Thyroid gland (tissue), 4 donors: Measurements from ENCODE around the gene KIRREL3. TPM values are rescaled to one million over a fixed set of nuclear protein-coding genes. Genes with fewer than 3 reads are reported as not detected.

ENCODE experiments used
- DNase-seq, 2 donors: peaks; one replicate each; pipeline ENCODE4 v3.0.0-alpha.2; 2019
- H3K27ac ChIP-seq, 3 donors: fragments of 200-600 bp; sonication (generic); 1 replicate in 2 of 3; 2 replicates in 1 of 3; pipeline ENCODE4 v1.5.1; 2016 to 2019; ENCODE audit warnings: mild to moderate bottlenecking in 1 of 3, moderate library complexity in 1 of 3
- H3K27me3 ChIP-seq: fragments of 200-600 bp; sonication (generic); one replicate; pipeline ENCODE4 v1.5.1; 2019
- H3K36me3 ChIP-seq, 2 donors: fragments of 200-600 bp; sonication (generic); one replicate each; pipeline ENCODE4 v1.5.1; 2016 to 2019
- H3K4me1 ChIP-seq, 2 donors: fragments of 200-600 bp; sonication (generic); one replicate each; pipeline ENCODE4 v1.5.1; 2017 to 2019
- H3K4me3 ChIP-seq, 3 donors: fragments of 200-600 bp; sonication (generic); replicated peaks in 1 of 3; 1 replicate in 2 of 3; 2 replicates in 1 of 3; pipeline ENCODE4 v1.5.1; 2016; ENCODE audit warnings: mild to moderate bottlenecking in 1 of 3
- H3K9me3 ChIP-seq: fragments of 200-600 bp; sonication (generic); one replicate; pipeline ENCODE4 v1.5.1; 2017
- CTCF ChIP-seq, 6 experiments: fragments of 200-600 bp in 3 of 6; fragments of 450-650 bp in 3 of 6; sonication (generic) in 3 of 6; IDR thresholded peaks; one replicate each; pipeline ENCODE4 v1.5.1; 2016 to 2019; ENCODE audit warnings: antibody characterized with exemption in 6 of 6, mild to moderate bottlenecking in 2 of 6, inconsistent platforms in 1 of 6, moderate library complexity in 1 of 6
- POLR2A ChIP-seq, 2 donors: fragments of 450-650 bp; IDR thresholded peaks; one replicate each; pipeline ENCODE4 v1.6.1; 2017; ENCODE audit warnings: antibody characterized with exemption in 2 of 2, mild to moderate bottlenecking in 2 of 2, moderate library complexity in 1 of 2
- WGBS, 2 donors: methylation state at CpG; one replicate each; pipeline ENCODE4 v1.1.5; 2017; 5-methylcytosine and 5-hydroxymethylcytosine counted together
- intact Hi-C: fragments of 100-400 bp; cut with DNase I; formaldehyde crosslinking; loops from one replicate; pipeline ENCODE4 v1.15.1; 2023
- total RNA-seq, 4 donors: library from RNA; depleted of rRNA; stranded (reverse); fragments of >200 nt; gene quantifications; one replicate each; pipeline ENCODE4 v1.2.3, GENCODE V29; 2016

The KIRREL3 gene
- total RNA-seq, 4 donors from 2014 or later, result 0.78 TPM; not detected in 3

DNA sequence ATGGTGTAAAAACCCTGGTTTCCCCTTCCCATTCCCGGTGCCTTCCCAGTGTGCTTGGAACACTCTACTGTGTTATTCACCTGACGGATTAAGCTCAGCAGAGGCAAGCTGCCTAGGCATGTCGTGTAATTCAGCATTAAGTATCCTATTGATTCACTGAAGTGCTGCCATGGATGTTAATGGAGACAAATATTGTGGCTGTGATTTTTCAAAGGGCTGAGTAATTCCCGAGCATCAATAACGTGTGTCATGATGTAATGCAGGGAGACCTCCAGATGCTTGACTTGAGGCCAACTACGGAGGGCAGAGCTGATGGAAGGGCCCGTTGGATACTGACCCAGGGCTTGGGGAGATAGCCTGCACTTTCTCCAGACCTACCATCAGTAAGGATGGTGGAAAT, 376.1 kb downstream of the KIRREL3 start:
- WGBS, 2 donors, result 66 to 86% methylated on average over 7 of the region's 7 CpGs
- H3K4me3 ChIP-seq, result no peak overlapping the region
- H3K9me3 ChIP-seq, result no peaks in the 10 kb centered on the region

GRCh38 chr11:126619516-126619915, 381.1 kb downstream of the KIRREL3 start:
- no peak for TF ChIP-seq CTCF (IDR thresholded peaks at IDR 0.05)
- no peak for TF ChIP-seq POLR2A (IDR thresholded peaks at IDR 0.05)
- no peaks in the 10 kb centered on the region for H3K36me3 ChIP-seq
- intact Hi-C loops, result no loop called here
- DNase-seq, result no peak
- no peaks in the 10 kb centered on the region for H3K9me3 ChIP-seq
- no peak overlapping the region for H3K4me3 ChIP-seq
- H3K27me3 ChIP-seq, result no peaks in the 10 kb centered on the region
- WGBS, 2 donors, result 83 to 88% methylated on average over 3 of the region's 3 CpGs
- H3K4me1 ChIP-seq, result no peaks in the 10 kb centered on the region
- H3K27ac ChIP-seq, result no peak overlapping the region

More for the DNA sequence above, 376.1 kb downstream of the KIRREL3 start:
- TF ChIP-seq CTCF (IDR thresholded peaks at IDR 0.05) (no peak), POLR2A (IDR thresholded peaks at IDR 0.05) (no peak)
- intact Hi-C loops, result no loop called here
- no peak overlapping the region for H3K27ac ChIP-seq
- H3K36me3 ChIP-seq, result no peaks in the 10 kb centered on the region
- H3K4me1 ChIP-seq, result no peaks in the 10 kb centered on the region
- no peaks in the 10 kb centered on the region for H3K27me3 ChIP-seq
- no peak for DNase-seq

DNA sequence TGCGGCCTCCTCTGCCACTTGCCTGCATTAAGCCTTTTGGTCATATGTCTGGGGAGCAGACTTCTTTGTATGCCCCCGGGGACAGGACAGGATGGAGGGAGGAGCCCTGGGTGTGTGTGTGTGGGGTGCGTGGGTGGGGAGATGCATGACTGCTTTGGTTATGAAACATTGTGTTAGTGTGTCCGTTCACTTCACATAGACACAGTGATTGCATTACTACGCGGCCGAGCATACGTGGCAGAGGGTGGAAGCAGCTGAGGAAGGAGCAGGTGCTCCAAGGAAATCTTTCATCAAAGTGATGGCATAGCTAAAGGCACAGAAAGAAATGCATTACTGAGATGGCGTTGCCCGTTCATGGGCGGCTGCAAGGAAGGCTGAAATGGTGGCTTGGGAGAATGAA, 384.7 kb downstream of the KIRREL3 start:
- Histone ChIP-seq H3K27me3 (no peaks in the 10 kb centered on the region), H3K4me1 (no peaks in the 10 kb centered on the region), H3K9me3 (no peaks in the 10 kb centered on the region), H3K36me3 (no peaks in the 10 kb centered on the region), H3K27ac (no peak overlapping the region), H3K4me3 (no peak overlapping the region)
- DNase-seq, result no peak
- WGBS, 2 donors, result 92% methylated on average over 11 of the region's 11 CpGs
- intact Hi-C loops, result no loop called here
- TF ChIP-seq CTCF (IDR thresholded peaks at IDR 0.05) (no peak), POLR2A (IDR thresholded peaks at IDR 0.05) (no peak)

DNA sequence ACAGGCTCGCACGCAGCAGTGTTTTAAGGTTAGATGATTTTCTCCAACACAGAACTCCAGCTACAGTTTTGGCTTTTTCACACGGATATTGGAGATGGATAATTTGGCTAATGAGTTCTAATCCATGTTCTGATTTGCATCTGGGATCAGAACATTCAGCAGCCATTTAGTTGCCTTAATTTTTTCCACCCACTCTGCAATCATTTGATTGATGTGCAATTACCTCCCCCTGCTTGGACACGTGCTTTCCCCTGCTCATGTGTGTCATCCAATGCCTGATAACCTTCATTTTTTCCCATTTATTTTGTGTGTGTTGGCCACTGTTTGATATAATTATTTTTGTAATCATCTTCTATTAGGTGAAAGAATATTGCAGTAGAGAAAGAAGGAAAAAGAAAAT, 387.3 kb downstream of the KIRREL3 start:
- 84 to 87% methylated on average over 4 of the region's 4 CpGs for whole genome bisulfite sequencing, 2 donors
- TF ChIP-seq CTCF (IDR thresholded peaks at IDR 0.05) (no peak), POLR2A (IDR thresholded peaks at IDR 0.05) (no peak)
- Histone ChIP-seq H3K36me3 (no peaks in the 10 kb centered on the region), H3K9me3 (no peaks in the 10 kb centered on the region), H3K4me3 (no peak overlapping the region), H3K27ac (no peak overlapping the region), H3K4me1 (no peaks in the 10 kb centered on the region), H3K27me3 (no peaks in the 10 kb centered on the region)
- intact Hi-C loops, result no loop called here
- DNase-seq, result no peak

DNA sequence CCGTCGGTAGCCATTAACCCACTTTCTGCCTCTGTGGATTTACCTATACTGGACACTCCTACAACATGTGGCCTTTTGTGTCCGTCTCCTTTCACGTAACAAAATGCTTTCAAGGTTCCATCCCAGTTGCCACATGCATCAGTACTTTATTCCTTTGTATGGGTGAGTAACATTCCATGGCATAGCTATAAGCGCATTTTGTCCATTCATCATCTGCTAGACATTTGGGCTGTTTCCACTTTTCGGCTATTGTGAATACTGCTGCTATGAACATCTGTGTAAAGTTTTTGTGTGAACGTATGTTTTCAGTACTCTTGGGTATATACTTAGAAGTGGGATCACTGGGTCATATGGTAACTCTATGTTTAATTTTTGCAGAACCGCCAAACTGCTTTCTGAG, 387.9 kb downstream of the KIRREL3 start:
- TF ChIP-seq POLR2A (IDR thresholded peaks at IDR 0.05) (no peak), CTCF (IDR thresholded peaks at IDR 0.05) (no peak)
- DNase-seq, result no peak

More for the DNA sequence above, 387.9 kb downstream of the KIRREL3 start:
- H3K9me3 ChIP-seq, result no peaks in the 10 kb centered on the region
- intact Hi-C loops, result no loop called here
- no peak overlapping the region for H3K27ac ChIP-seq
- no peak overlapping the region for H3K4me3 ChIP-seq
- no peaks in the 10 kb centered on the region for H3K27me3 ChIP-seq
- WGBS, 2 donors, result 80 to 91% methylated on average over 8 of the region's 8 CpGs
- H3K4me1 ChIP-seq, result no peaks in the 10 kb centered on the region
- H3K36me3 ChIP-seq, result no peaks in the 10 kb centered on the region
